Fibroblast of mammary gland (primary cell): ENCODE results near the gene DENND1B.
"Not testable (repeated sequence)": the region's sequence is repeated elsewhere in the genome, so short reads cannot be mapped to it uniquely, and the experiment has no call there.

Experiments
- DNase-seq: peaks from one replicate; pipeline ENCODE4 v3.0.0-alpha.2; 2010; ENCODE audit warnings: low read depth
- H3K4me3 ChIP-seq: 2 replicates; pipeline ENCODE4 v1.5.1; 2011; ENCODE audit warnings: low read depth, mild to moderate bottlenecking, low read length, moderate library complexity; ENCODE audit not compliant: control insufficient read depth
- CTCF ChIP-seq: conservative IDR thresholded peaks from 2 replicates; pipeline ENCODE4 v1.5.1; 2011; ENCODE audit warnings: low read depth, low read length, inconsistent platforms; ENCODE audit not compliant: control insufficient read depth, insufficient read depth

DENND1B gene

GRCh38 chr1:197769287-197769686 is 6.0 kb downstream of the DENND1B start:
- DNase-seq: no peak
- H3K4me3 ChIP-seq: no peak overlapping the region
- TF ChIP-seq CTCF: no peak

- TF ChIP-seq CTCF: no peak
- DNase-seq: no peak
- H3K4me3 ChIP-seq: no peak overlapping the region
Measured at GRCh38 chr1:197768014-197768805, 7.1 kb downstream of the DENND1B start.

- no peak overlapping the region for H3K4me3 ChIP-seq
- no peak for TF ChIP-seq CTCF
Measured at GRCh38 chr1:197763769-197764168, 11.5 kb downstream of the DENND1B start.

GRCh38 chr1:197763307-197763706 is 12.0 kb downstream of the DENND1B start:
- H3K4me3 ChIP-seq: no peak overlapping the region
- peak; percentile 7 for DNase-seq
- no peak for TF ChIP-seq CTCF

More at GRCh38 chr1:197763769-197764168, 11.5 kb downstream of the DENND1B start:
- no peak for DNase-seq

GRCh38 chr1:197761654-197762053 is 13.6 kb downstream of the DENND1B start:
- no peak overlapping the region for H3K4me3 ChIP-seq
- no peak for DNase-seq
- no peak for TF ChIP-seq CTCF

GRCh38 chr1:197755553-197755952 is 19.7 kb downstream of the DENND1B start:
- DNase-seq, H3K4me3 ChIP-seq: not testable (repeated sequence)

- DNase-seq, H3K4me3 ChIP-seq: not testable (repeated sequence)
Measured at GRCh38 chr1:197752652-197753164, 22.6 kb downstream of the DENND1B start.

- H3K4me3 ChIP-seq: no peak overlapping the region
- no peak for DNase-seq
- TF ChIP-seq CTCF: no peak
Measured at GRCh38 chr1:197750366-197750765, 24.9 kb downstream of the DENND1B start.
